CD4-positive, alpha-beta T cell treated with Interleukin-21 for 1 hour (primary cell): ENCODE measurements around the gene FBXL16.

Experiments used
- DNase-seq: peaks from one replicate; pipeline ENCODE4 v3.0.0-alpha.2; 2020

FBXL16 gene

DNA sequence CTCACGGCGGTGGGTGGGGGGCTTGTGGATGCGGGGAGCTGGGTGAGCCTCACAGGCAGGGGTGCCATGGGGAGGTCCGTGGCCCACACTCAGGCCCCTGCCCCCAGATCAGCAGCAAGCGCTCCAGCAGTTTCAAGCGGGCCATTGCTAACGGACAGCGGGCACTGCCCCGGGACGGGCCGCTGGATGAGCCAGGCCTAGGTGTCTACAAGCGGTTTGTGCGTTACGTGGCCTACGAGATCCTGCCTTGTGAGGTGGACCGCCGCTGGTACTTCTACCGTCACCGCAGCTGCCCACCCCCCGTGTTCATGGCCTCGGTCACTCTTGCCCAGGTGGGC lies 29.1 kb downstream of the FBXL16 start:
- DNase-seq = no peak

DNA sequence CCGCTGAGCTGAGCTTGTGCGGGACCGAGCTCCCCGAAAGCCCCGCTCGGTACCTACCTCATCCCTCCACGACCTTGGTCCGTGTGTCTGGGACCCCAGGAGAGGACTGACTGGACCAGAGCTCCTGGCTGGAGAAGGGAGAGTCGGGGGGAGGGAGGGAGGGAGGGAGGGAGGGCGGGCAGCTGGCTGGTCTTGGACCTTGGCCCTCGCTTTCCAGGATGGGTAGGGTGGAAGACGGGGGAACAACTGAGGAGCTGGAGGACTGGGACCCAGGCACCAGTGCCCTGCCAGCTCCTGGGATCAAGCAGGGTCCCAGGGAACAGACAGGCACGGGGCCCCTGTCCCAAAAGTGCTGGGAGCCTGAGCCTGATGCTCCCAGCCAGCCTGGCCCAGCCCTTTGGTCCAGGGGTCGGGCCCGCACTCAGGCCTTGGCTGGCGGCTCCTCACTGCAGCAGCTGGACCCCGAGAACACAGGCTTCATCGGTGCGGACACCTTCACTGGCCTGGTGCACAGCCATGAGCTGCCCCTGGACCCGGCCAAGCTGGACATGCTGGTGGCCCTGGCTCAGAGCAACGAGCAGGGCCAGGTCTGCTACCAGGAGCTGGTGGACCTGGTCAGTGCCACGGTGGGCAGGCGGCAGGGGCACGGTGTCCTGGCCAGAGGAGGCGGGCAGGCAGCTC lies 29.6 kb downstream of the FBXL16 start:
- DNase-seq = no peak

DNA sequence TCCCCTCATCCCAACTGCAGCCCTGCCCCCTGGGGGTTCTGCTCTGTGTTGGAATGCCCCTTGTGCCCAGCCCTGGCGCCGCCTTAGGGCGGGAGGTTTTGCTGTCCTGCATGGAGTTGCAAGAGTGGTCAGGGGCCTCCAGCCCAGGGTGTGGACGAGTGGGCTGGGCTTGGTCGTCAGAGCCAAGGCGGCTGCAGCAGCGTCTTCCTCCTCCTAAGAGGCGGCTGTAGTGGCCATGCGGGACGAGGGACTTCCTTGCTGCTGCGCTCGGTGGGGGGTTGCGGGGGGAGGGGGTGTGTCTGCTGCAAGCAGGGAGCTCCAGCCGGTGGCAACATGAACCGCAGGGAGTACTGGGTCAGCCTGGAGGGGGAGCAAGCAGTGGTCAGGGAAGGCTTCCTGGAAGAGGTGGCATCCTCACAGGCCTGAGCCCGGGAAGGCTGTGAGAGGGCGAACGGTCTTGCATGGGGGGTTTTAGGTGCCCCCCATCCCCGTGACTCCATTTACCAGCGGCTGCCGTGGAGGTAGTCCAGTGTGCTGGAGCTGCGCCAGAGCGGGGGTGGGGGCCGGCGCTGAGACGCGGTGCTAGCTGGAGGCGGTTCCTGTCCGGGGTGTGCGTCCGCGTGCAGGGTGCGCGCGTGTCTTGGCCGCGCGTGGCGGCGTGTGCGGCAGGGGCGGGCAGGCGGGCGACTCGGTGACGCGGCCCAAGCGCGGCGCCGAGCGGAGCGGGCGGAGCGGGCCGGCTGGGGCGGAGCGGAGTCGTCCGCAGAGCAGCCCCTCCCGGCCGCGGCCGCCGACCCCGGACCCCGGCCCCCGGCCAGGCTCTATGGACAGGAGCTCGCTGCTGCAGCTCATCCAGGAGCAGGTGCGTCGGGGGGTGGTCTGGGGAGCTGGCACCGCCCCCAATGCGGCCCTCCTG lies 30.4 kb downstream of the FBXL16 start, which contains the start of gene RHBDL1:
Gene RHBDL1, plus strand, starts transcription at position 704 of the 916 bp plus-strand sequence. Its CDS starts 120 bp downstream, at position 824.
- DNase-seq = no peak

GRCh38 chr16:674214-674881 lies 31.3 kb downstream of the FBXL16 start:
- DNase-seq = no peak

GRCh38 chr16:673399-673991 lies 32.1 kb downstream of the FBXL16 start:
- DNase-seq = no peak

DNA sequence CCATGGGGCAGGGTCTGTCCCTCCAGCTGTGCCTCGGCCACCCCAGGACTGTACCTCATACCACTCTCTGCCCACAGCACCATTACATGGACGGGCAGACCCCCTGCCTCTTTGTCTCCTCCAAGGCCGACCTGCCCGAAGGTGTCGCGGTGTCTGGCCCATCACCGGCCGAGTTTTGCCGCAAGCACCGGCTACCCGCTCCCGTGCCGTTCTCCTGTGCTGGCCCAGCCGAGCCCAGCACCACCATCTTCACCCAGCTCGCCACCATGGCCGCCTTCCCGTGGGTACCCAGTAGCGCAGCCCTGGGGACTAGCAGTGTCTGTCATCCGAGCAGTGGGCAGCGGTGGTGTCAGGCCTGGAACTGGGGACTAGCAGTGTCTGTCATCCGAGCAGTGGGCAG lies 32.8 kb downstream of the FBXL16 start:
- DNase-seq = no peak

DNA sequence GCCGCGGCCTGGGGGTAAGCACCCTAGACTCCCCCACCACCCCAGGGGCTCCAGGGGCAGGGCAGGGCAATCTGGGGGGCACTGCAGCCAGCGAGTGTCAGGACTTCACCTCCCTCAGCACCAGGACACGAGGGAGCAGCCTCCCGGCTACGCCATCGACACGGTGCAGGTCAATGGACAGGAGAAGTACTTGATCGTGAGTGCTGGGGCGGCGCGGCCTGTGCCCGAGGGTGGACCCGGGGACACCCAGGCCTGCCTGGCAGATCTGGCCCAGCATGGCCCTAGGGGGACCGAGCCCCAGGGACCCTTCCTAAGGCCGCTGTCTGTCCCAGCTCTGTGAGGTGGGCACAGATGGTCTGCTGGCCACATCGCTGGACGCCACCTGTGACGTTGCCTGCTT lies 33.2 kb downstream of the FBXL16 start:
- no peak for DNase-seq

GRCh38 chr16:671353-672131 lies 34.1 kb downstream of the FBXL16 start:
- DNase-seq = no peak

DNA sequence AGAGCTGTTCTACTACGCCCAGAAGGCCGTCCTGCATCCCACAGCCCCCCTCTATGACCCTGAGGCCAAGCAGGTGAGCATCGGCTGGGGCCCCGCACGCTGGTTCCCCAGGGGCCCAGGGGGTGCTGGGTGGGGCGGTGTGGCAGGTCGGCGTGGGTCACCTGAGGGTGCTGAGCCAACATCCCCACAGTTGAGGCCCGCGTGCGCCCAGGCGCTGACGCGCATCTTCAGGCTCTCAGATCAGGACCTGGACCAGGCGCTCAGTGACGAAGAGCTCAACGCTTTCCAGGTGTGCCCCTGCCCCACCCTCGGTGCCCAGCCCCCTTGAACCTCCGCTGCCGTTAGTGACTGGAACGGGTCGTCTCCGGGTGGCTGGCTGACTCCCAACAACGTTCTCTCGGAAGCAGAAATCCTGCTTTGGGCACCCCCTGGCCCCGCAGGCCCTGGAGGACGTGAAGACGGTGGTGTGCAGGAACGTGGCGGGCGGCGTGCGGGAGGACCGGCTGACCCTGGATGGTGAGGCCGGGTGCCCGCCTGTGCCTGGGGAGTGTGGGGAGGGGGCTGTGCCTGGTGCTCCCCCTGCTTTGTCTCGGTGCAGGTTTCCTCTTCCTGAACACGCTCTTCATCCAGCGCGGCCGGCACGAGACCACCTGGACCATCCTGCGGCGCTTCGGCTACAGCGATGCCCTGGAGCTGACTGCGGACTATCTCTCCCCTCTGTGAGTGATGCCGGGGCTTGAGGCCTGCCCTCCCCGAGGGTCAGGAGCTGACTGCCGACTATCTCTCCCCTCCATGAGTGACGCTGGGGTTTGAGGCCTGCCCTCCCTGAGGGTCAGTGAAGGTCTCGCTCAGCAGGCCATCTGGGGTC lies 34.9 kb downstream of the FBXL16 start:
- no peak for DNase-seq

DNA sequence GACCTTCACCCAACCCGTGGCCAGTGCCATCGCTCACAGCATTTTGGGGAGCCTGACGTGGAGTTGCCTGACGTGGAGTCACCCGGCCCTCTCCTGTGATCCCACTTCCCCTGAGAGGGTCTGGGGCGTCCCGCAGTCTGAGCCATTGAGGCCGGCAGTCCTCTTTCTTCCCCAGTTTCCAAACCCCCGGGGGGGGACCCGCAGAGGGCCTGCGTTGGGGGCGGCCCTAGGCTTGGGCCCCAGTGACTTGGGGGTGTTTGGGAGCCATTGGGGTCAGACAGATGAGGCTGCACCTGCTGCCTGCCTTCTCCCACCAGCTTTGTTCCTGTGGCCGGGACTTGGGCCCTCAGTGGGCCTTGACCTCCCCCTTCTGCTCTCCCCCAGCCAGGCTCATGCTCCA lies 35.9 kb downstream of the FBXL16 start:
- DNase-seq = no peak

DNA sequence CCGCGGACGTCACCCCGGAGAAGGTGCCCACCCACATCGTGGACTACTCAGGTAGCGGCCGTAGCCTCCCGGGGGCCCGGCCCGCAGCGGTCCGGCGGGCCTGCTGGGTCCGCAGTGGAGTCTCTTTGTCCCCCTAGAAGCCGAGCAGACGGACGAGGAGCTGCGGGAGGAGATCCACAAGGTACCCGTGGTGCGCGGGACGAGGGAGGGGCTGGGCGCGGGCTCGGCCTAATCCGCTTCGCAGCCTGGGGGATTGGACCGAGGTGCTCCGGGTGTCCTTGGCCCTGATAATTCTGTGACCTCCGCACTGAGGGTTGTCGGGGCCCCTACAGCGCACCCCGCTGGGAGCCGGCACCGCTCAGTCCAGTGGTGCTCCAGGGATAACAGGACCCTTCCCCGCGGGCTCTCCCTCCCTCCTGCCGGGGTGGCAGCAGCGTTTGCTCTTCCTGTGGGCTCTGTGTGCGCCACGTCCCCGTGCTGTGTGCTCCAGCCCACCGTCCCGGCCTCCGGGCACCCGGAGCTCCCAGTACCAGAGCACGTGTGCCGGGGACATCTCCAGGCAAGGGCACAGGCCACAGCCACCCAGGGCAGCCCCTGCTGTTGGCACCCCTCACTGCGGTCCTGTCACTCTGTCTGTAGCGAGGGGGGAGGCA lies 37.0 kb downstream of the FBXL16 start:
- no peak for DNase-seq

GRCh38 chr16:667780-668518 lies 37.7 kb downstream of the FBXL16 start, which contains the start of gene RHOT2:
RHOT2 (plus strand) TSS chr16:668132; CDS start chr16:668200, 68 bp downstream.
- peak; percentile 93 for DNase-seq

- DNase-seq = no peak
Measured at GRCh38 chr16:667113-667779, 38.4 kb downstream of the FBXL16 start.

GRCh38 chr16:666572-666971 lies 39.0 kb downstream of the FBXL16 start:
- DNase-seq = no peak

DNA sequence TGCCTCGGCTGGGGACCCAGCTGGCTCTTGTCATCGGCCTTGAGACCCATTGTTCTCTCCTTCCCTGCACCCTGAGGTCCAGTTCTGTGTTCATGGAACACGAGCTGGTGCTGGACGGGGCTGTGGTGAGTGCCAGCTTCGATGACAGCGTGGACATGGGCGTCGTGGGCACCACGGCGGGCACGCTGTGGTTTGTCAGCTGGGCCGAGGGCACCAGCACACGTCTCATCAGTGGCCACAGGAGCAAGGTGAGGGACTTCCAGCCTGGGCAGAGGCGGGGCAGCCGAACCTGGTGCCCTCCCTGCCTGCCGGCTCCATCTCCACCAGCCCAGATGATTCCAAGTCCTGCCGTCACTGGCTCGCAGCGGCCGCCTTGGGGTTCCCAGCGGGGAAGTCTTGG lies 43.0 kb downstream of the FBXL16 start:
- DNase-seq = no peak

GRCh38 chr16:662095-662494 lies 43.5 kb downstream of the FBXL16 start:
- DNase-seq = no peak

DNA sequence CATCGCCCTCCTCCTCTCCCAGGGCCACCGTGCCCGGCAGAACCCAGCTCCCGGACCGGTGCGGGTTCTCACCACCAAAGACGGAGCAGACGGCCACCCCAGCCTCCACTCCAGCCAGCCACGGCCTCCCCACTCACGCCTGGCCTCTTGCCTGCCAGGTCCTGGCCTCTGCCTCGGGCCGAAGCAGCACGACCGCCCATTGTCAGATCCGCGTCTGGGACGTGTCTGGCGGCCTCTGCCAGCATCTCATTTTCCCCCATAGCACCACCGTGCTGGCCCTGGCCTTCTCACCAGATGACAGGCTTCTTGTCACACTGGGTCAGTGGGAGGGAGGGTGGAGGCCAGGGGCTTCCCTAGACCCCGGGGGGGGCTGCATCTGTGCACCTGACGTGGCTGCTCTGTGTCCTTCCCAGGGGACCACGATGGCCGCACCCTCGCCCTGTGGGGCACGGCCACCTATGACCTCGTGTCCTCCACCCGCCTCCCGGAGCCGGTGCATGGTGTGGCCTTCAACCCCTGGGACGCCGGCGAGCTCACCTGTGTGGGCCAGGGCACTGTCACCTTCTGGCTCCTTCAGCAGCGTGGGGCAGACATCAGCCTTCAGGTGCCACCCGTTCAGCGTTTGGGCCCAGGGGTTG lies 44.3 kb downstream of the FBXL16 start:
- DNase-seq = no peak

DNA sequence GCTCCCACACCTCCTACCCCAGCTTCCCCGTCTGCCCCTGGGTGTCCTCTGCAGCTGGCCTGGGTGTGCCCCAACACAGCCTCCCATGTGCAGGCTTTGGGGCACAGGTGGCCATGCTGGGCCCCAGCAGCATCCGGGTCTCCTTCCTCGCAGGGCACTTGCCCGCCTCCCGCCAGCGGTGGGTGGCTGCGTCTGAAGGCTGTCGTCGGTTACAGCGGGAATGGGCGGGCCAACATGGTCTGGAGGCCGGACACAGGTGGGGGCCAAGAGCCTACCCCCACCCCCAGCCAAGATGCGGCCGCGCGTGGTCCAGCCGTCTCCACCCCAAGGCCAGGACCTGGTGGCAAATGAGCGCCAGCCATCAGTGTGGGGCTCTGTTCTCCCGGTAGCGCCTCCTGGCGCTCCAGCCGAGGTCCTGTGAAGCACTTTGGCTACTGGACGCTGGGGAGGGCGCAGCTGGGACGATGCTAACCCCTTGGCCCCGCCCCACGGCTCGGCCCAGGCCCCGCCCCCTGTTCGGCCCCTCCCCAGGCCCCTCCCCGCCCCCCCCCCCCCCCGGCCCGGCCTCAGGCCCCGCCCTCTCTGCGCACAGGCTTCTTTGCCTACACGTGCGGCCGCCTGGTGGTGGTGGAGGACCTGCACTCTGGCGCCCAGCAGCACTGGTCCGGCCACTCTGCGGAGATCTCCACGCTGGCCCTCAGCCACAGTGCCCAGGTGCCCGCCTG lies 45.0 kb downstream of the FBXL16 start:
- peak; percentile 69 for DNase-seq
